Skin of body (tissue), 2 donors: ENCODE measurements around the gene CALCA. TPM values are rescaled to one million over a fixed set of nuclear protein-coding genes. Genes with fewer than 3 reads are reported as not detected.
"Not testable (repeated sequence)": the region's sequence is repeated elsewhere in the genome, so short reads cannot be mapped to it uniquely, and the experiment has no call there.

ENCODE experiments used
- DNase-seq: peaks from one replicate; lab custom pipeline; 2025; lab: John Stamatoyannopoulos, UW
- total RNA-seq: library from RNA; depleted of rRNA; stranded (reverse); fragments of >200 nt; gene quantifications from one replicate; pipeline ENCODE4 v1.2.3, GENCODE V29; 2014

Gene CALCA, protein sequence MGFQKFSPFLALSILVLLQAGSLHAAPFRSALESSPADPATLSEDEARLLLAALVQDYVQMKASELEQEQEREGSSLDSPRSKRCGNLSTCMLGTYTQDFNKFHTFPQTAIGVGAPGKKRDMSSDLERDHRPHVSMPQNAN
- total RNA-seq = not detected

- no peak for DNase-seq
Observed at GRCh38 chr11:14971865-14972580, at the start of gene CALCA. Gene CALCA, minus strand, starts transcription at chr11:14972351. Its CDS starts 1,159 bp downstream, at chr11:14971192.

- no peak for DNase-seq
Observed at GRCh38 chr11:15016200-15016599, 44.0 kb upstream of the CALCA start.

- no peak for DNase-seq
Observed at GRCh38 chr11:15011776-15012345, 39.7 kb upstream of the CALCA start.

DNA sequence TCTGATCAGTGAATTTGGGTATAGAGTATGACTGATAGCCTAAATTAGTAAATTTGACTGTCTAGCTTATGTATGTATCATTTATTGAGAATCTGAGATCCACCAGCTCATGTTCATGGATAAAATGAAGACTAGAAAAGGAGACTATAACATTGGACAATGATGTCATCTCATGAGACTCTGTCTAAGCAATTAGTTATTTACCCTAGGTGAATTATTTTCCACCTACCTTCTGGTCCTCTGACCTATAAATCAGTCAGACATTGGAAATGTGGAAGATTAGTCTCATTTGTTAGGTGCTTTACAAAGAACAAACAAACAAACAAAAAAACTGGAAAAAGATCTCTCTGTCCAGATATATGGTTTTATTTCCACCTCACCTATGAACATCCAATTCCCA lies 38.7 kb upstream of the CALCA start:
- DNase-seq = no peak

- no peak for DNase-seq
Observed at GRCh38 chr11:15006139-15006759, 34.1 kb upstream of the CALCA start.

- DNase-seq = not testable (repeated sequence)
Observed at GRCh38 chr11:14988133-14988532, 16.0 kb upstream of the CALCA start.

- no peak for DNase-seq
Observed at GRCh38 chr11:14981507-14981906, 9.4 kb upstream of the CALCA start.

GRCh38 chr11:14980854-14981253 lies 8.7 kb upstream of the CALCA start:
- DNase-seq = no peak

DNA sequence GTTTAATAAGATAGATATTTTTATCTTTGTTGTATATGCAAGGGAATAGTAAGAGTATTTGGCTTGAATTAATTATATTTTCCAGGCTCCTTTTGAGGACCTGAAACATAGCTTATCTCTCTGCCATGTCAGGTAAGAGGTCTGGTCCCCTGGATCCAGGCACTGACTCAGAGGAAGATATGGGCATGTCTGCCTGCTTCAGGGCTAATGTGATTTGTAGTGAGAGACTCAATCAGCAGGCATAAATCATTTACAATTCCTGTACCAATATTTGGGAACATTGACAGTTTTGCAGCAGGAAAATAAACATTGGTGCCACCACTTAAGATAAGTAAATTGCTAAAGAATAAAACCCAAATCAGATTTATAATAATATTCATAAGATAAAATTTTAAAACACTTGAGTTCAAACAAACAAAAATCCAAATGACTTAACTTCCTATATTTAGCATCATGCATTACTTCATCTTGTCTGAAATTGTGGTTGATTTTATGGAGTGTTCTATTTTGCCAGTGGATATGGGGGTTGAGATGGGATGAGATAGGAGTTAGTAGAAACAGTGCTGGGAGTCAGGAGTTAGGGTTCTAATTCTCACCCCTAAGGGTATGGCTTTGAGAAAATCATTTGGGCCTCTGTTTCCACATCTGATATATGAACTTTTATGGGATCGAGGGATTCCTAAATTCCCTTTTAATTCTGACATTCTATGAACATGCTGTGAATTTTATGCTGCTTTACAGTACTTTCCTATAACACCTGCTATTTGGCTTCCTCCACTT lies 5.1 kb upstream of the CALCA start:
- DNase-seq = no peak

GRCh38 chr11:14975252-14975587 lies 3.1 kb upstream of the CALCA start:
- no peak for DNase-seq

GRCh38 chr11:14974515-14975251 lies 2.5 kb upstream of the CALCA start:
- DNase-seq = no peak

DNA sequence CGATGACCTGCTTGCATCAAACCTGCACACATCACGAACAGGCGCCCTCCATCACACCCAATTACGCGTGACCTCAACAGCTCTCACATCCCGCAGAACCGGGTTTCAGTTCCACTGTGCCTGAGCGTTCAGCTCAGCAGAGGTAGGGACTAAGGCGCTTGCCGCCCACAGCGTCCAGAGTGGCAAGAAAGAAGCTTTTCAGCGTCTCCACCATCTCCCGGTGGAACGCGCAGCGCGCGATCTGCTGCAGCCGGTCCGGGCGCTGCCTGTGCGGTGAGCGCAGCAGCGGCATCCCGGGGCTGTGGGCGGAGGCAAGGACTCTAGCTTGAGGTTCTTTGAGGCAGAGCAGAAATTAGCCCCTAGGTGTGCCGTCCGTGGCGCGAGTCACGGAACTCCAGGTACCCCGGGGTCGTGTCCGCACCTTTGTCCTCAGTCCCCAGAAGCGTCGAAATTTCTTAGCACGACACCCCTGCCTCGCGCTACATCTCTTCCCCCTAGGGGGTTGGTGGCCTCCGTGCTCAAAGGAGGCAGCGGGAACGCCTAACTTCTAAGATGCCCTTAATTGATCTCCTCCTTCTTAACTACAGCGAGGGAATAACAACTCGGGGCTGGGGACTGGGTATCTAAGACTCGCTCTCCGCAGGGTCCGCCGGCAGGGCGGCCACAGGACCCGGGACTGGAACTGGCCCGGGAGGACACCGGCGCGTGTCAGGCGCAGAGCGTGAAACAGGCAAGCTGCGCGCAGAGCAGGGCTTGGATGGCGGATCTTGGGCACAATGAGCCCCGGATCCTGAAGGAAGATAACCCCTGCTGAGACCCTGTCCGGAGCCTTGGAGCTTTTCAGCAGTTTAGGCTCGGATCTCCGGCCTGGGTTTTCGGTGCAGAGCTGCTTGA lies 1.7 kb upstream of the CALCA start:
- DNase-seq = no peak

GRCh38 chr11:14972581-14973495 lies 687 bp upstream of the CALCA start:
- no peak for DNase-seq

- no peak for DNase-seq
Observed at GRCh38 chr11:14969901-14970323, 2.2 kb downstream of the CALCA start.

DNA sequence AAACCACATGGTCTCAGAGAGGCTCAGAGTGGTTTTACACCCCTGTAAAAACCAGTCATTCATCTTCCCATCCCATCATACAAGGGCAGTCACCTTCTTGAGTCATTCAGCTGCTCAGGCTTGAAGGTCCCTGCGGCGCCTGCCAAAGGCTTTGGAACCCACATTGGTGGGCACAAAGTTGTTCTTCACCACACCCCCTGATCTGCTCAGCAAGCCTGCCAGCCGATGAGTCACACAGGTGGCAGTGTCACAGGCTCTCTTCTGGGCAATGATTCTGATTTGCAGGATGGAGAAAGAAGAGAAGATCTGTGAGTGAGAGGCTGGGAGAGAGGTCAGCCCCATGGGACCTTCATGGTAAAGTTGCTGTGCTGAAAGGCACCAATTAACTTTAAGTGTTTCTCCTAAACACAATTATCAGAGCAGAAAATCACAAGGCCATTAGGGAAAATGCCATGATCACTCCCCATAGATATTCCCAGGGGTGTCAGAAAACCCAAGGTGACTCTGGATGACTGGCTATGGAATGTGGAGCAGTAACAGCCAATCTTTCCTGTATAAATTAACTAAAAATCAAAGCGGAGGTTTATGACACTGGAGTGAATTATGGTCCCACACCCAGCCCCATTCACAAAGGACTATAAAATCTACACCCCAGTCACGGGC lies 4.4 kb downstream of the CALCA start:
- DNase-seq = no peak

DNA sequence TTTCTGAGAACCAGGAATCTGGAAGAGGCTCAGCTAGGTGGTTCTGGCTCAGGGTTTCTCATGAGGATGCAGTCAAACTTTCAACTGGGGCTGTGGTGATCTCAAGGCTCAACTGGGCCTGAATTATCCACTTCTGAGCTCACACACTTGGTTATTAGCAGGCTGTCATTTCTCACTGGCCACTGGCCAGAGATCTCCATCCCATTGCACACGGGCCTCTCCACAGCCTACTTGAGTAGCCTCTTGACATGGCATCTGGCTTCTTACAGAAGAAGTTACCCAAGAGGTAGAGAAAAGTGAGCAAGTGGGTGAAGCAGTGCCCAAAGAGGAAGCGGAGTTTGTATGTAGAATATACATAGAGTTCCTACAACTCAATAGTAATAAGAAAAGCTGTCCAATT lies 16.0 kb downstream of the CALCA start:
- DNase-seq = no peak

DNA sequence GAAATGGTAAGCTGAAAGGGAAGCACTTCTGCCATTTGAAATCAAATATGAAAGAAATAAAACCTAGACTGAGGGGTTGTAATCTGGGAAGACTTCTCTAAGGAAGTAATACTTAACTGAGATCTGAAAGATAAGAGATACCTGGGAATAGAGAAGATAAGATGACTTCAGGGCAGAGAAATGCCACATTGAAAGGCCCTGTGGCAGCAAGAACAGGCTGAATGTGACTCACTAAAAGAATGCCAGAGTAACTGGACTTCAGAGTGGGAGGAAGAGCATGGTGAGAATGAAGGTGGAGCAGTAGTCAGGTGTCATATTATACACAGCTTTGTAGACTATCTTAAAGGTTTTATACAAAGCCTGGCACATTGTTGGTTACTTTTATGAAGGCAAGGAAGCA lies 17.6 kb downstream of the CALCA start:
- no peak for DNase-seq

DNA sequence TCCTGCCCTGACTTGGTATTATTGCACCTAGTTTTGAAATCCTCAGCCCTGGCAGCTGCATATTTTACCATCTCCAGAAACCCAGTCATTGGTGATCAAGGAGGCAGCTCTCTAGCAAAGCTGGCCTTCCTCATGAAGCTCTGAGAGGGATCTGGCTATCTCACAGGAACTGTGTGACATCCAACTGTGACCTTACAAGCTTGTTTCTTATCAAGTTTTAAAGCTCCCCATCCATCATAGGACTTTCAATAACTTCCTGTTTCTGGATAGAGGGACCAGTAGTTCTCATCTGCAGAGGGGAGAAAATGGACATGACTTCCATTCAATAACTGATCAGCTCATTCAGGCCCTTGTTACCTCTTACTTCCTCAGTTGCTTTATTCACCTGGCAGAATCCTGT lies 18.2 kb downstream of the CALCA start:
- no peak for DNase-seq
